GM19395 (cell line): ENCODE results near the gene ERICH3.
"Not testable (repeated sequence)": the region's sequence is repeated elsewhere in the genome, so short reads cannot be mapped to it uniquely, and the experiment has no call there.

Experiments
- ATAC-seq: cut with Tn5 transposase; IDR thresholded peaks from one replicate; pipeline ENCODE4 v1.9.1; 2021; ENCODE audit warnings: mild to moderate bottlenecking, moderate library complexity; ENCODE audit not compliant: unreplicated experiment

Gene ERICH3

GRCh38 chr1:74679811-74680210 lies 6.2 kb upstream of the ERICH3 start:
- ATAC-seq, result no peak

GRCh38 chr1:74677926-74678325 lies 4.3 kb upstream of the ERICH3 start:
- ATAC-seq, result no peak

GRCh38 chr1:74674278-74675048 lies 871 bp upstream of the ERICH3 start:
- peak; percentile 34 for ATAC-seq

GRCh38 chr1:74670866-74671265 lies 2.7 kb downstream of the ERICH3 start:
- ATAC-seq, result not testable (repeated sequence)

GRCh38 chr1:74654708-74655107 lies 18.9 kb downstream of the ERICH3 start:
- no peak for ATAC-seq

- ATAC-seq, result peak; percentile 99
These were observed 20.9 kb downstream of the ERICH3 start for GRCh38 chr1:74652711-74653139.

GRCh38 chr1:74650561-74650960 lies 23.0 kb downstream of the ERICH3 start:
- ATAC-seq, result no peak

GRCh38 chr1:74641876-74642275 lies 31.7 kb downstream of the ERICH3 start:
- no peak for ATAC-seq

- ATAC-seq, result no peak
These were observed 32.4 kb downstream of the ERICH3 start for GRCh38 chr1:74641161-74641560.

GRCh38 chr1:74637296-74637695 lies 36.3 kb downstream of the ERICH3 start:
- ATAC-seq, result no peak

- no peak for ATAC-seq
These were observed 44.3 kb downstream of the ERICH3 start for GRCh38 chr1:74629283-74629682.

- ATAC-seq, result no peak
These were observed 49.9 kb downstream of the ERICH3 start for GRCh38 chr1:74623716-74624115.

GRCh38 chr1:74620242-74620641 lies 53.4 kb downstream of the ERICH3 start:
- no peak for ATAC-seq

GRCh38 chr1:74618974-74619373 lies 54.6 kb downstream of the ERICH3 start:
- ATAC-seq, result no peak

GRCh38 chr1:74613894-74614293 lies 59.7 kb downstream of the ERICH3 start:
- peak; percentile 68 for ATAC-seq

GRCh38 chr1:74611887-74612286 lies 61.7 kb downstream of the ERICH3 start:
- no peak for ATAC-seq

GRCh38 chr1:74610961-74611360 lies 62.6 kb downstream of the ERICH3 start:
- ATAC-seq, result no peak

GRCh38 chr1:74609810-74610371 lies 63.7 kb downstream of the ERICH3 start:
- no peak for ATAC-seq

- no peak for ATAC-seq
These were observed 76.9 kb downstream of the ERICH3 start for GRCh38 chr1:74596717-74597116.

- no peak for ATAC-seq
These were observed 79.4 kb downstream of the ERICH3 start for GRCh38 chr1:74593887-74594866.

- no peak for ATAC-seq
These were observed 80.8 kb downstream of the ERICH3 start for GRCh38 chr1:74592580-74593355.
